ENCODE data around the gene FBXO21.
A peak's percentile ranks its signal among the peaks of the same experiment; 100 is the strongest.

FBXO21 gene

GRCh38 chr12:117158911-117159553, 31.2 kb downstream of the FBXO21 start:
- DNase-seq (ENCODE audit: low read depth) = peak; percentile 61
- no peak overlapping the region for H3K4me3 ChIP-seq (replicated peaks; ENCODE audit: low read depth, low read length)
- TF ChIP-seq, protein P1, sequence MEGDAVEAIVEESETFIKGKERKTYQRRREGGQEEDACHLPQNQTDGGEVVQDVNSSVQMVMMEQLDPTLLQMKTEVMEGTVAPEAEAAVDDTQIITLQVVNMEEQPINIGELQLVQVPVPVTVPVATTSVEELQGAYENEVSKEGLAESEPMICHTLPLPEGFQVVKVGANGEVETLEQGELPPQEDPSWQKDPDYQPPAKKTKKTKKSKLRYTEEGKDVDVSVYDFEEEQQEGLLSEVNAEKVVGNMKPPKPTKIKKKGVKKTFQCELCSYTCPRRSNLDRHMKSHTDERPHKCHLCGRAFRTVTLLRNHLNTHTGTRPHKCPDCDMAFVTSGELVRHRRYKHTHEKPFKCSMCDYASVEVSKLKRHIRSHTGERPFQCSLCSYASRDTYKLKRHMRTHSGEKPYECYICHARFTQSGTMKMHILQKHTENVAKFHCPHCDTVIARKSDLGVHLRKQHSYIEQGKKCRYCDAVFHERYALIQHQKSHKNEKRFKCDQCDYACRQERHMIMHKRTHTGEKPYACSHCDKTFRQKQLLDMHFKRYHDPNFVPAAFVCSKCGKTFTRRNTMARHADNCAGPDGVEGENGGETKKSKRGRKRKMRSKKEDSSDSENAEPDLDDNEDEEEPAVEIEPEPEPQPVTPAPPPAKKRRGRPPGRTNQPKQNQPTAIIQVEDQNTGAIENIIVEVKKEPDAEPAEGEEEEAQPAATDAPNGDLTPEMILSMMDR (IDR thresholded peaks at IDR 0.05; ENCODE audit: low read length, missing control alignments) = no peak

DNA sequence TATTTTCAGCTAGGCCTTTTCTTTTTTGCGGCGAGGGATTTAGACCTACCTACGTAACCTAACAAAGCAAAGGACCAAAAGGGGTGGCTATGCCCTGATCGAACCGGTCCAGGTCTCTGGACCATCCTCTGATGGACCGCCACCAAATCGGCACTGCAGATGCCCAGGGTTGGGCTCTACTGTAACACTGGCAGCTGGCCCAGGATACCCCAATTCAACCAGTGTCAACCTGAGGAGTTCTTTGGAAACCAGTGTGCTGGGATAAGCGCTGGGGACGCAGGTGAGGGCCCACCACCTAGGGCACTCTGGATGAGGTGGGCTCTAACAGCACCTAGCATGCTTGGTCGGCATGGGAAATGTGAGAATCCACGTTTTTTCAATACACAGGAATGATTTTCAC, 32.2 kb downstream of the FBXO21 start:
- no peak for DNase-seq (ENCODE audit: low read depth)
- H3K4me3 ChIP-seq (replicated peaks; ENCODE audit: low read depth, low read length) = no peak overlapping the region
- TF ChIP-seq, protein P1 (IDR thresholded peaks at IDR 0.05; ENCODE audit: low read length, missing control alignments) = no peak

DNA sequence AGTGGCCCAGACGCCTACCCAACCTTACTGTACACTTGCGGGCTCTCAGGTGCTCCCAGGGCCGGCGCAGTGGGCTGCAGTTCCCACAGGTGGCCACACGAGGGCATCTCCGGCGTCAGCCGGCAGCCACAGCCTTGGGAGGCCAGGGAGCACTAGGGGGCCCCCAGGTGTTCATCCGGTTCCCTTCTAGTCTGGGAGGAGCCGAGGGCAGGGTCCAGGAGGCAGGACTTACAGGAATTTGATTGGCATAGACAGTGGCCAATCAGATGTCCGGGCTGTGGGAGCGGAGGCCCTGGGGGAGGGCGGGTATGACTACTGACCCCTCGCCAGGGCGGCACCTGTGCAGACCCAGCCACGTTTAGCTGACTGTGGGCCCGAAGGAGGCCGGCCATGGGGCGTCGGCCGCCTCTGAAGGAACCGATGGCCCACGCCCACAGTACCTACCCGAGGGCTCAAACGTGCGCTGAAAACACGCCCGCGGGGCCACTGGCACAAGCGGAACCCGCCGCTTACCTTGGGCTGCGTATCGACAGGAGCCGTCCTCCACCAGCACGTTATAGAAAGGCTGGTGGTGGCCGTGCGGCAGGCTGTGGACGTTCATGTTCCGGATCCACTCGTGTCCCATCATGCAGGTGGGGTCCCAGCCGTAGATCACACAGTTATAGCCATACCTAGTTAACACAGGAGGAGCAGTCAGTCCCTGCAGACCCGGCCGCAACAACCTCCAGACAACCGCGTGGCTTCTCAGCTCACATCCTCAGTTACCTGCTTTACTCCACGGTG, 34.8 kb downstream of the FBXO21 start:
- TF ChIP-seq, protein P1 (IDR thresholded peaks at IDR 0.05; ENCODE audit: low read length, missing control alignments) = peak; percentile 62
- peak; percentile 23 for DNase-seq (ENCODE audit: low read depth)
- no peak overlapping the region for H3K4me3 ChIP-seq (replicated peaks; ENCODE audit: low read depth, low read length)

GRCh38 chr12:117152793-117153775, 37.2 kb downstream of the FBXO21 start:
- TF ChIP-seq, protein P1 (IDR thresholded peaks at IDR 0.05; ENCODE audit: low read length, missing control alignments) = no peak
- H3K4me3 ChIP-seq (replicated peaks; ENCODE audit: low read depth, low read length) = no peak overlapping the region
- DNase-seq (ENCODE audit: low read depth) = no peak

DNA sequence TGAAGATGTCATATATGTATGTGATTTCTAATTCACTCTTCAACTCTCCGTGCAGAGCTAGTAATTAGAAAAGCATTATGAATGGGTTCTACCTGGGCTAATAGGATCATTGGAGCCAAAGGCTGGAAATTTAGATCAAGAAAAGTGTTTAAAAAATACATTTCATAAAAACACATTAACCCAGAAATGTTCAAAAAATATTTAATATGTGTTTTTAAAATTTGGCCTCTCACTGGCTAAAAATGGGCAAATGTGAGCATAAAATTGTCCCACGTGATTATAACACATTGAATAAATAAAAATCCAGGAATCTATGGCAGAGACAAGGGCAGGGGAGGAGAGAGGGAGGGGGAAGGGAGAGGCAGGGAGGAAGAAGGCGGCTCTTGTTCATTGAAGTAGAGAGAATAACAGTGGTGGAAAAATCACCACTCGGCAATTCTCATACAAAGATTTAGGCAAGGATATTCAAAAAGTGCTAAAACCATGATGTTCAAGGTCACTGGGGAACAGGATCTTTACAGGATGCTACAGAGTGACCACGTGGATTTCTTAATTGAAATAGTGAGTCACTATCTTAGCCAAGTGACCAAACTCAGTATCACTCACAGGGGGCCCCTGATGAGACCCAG, 38.8 kb downstream of the FBXO21 start:
- no peak overlapping the region for H3K4me3 ChIP-seq (replicated peaks; ENCODE audit: low read depth, low read length)
- no peak for DNase-seq (ENCODE audit: low read depth)
- TF ChIP-seq, protein P1 (IDR thresholded peaks at IDR 0.05; ENCODE audit: low read length, missing control alignments) = no peak

GRCh38 chr12:117149431-117149830, 40.8 kb downstream of the FBXO21 start:
- TF ChIP-seq, protein P1 (IDR thresholded peaks at IDR 0.05; ENCODE audit: low read length, missing control alignments) = no peak
- no peak for DNase-seq (ENCODE audit: low read depth)

More at GRCh38 chr12:117149431-117149830, 40.8 kb downstream of the FBXO21 start:
- H3K4me3 ChIP-seq (replicated peaks; ENCODE audit: low read depth, low read length) = no peak overlapping the region
